HCT116 (cell line): ENCODE data around the gene PNMT. TPM values are rescaled to one million over a fixed set of nuclear protein-coding genes. Genes with fewer than 3 reads are reported as not detected.

Experiments
- ATAC-seq: fragments of 200-7000 bp; cut with Tn5 transposase; 2 replicates; pipeline ENCODE4 v1.9.1; 2020; ENCODE audit warnings: mild to moderate bottlenecking, moderate library complexity
- BruUV-seq: library from RNA; stranded (reverse); fragments of 400-500 nt; replicated peaks from 2 replicates; lab custom pipeline; 2021; lab: Mats Ljungman, UMichigan
- CTCF ChIA-PET: fragments of 300-600 bp; sonication (Branson Sonifier 250); formaldehyde crosslinking; loops from one replicate; lab custom pipeline; 2021; ENCODE audit warnings: antibody characterized with exemption; lab: Charles Lee
- POLR2A ChIA-PET: fragments of 300-600, 350-600 bp; sonication (Branson Sonifier 250); formaldehyde crosslinking; loops from one replicate; lab custom pipeline; 2021; ENCODE audit warnings: antibody characterized with exemption; lab: Charles Lee
- RAD21 ChIA-PET, 2 experiments: fragments of 300-600 bp; sonication (Branson Sonifier 250); formaldehyde crosslinking; loops; one replicate each; lab custom pipeline; 2023; ENCODE audit warnings: low total read pairs in 2 of 2; ENCODE audit not compliant: uncharacterized antibody in 2 of 2, unreplicated experiment in 2 of 2, low non-redundant PET in 1 of 2; lab: Charles Lee
- DNase-seq: peaks from one replicate; pipeline ENCODE4 v3.0.0-alpha.2; 2010; ENCODE audit warnings: low read depth, low spot score
- H2AFZ ChIP-seq: fragments of 200-600 bp; shearing (Covaris generic), sonication (generic); 2 replicates; pipeline ENCODE4 v1.6.1; 2017; ENCODE audit warnings: low read depth, mixed run types, mixed read lengths, antibody characterized with exemption, low read length; ENCODE audit not compliant: poor library complexity, severe bottlenecking
- H3K27ac ChIP-seq: 2 replicates; pipeline ENCODE4 v1.5.1; 2012; ENCODE audit warnings: low read depth, low read length
- H3K27me3 ChIP-seq: fragments of 200-600 bp; sonication (generic); 2 replicates; pipeline ENCODE4 v1.6.1; 2016; ENCODE audit warnings: mixed run types, low read length, mixed read lengths; ENCODE audit not compliant: insufficient read depth
- H3K36me3 ChIP-seq, 2 experiments: fragments of 200-500 bp in 1 of 2; fragments of 200-600 bp in 1 of 2; sonication (Bioruptor generic) in 1 of 2; sonication (generic) in 1 of 2; 2 replicates each; pipeline versions ENCODE4 v1.5.1 to v1.6.1; 2014 to 2016; ENCODE audit warnings: low read length in 2 of 2, inconsistent platforms in 1 of 2, mixed read lengths in 1 of 2, mixed run types in 1 of 2; ENCODE audit not compliant: insufficient read depth in 2 of 2, control insufficient read depth in 1 of 2
- H3K4me1 ChIP-seq, 2 experiments: fragments of 200-600 bp in 1 of 2; sonication (generic) in 1 of 2; 2 replicates each; pipeline versions ENCODE4 v1.5.1 to v1.6.1; 2012 to 2017; ENCODE audit warnings: low read length in 2 of 2, inconsistent platforms in 1 of 2, mild to moderate bottlenecking in 1 of 2, mixed read lengths in 1 of 2, mixed run types in 1 of 2, moderate library complexity in 1 of 2; ENCODE audit not compliant: insufficient read depth in 2 of 2, control insufficient read depth in 1 of 2
- H3K4me2 ChIP-seq: fragments of 200-600 bp; sonication (generic); 2 replicates; pipeline ENCODE4 v1.6.1; 2017; ENCODE audit warnings: mixed run types, low read length, mixed read lengths
- H3K4me3 ChIP-seq, 2 experiments: fragments of 200-600 bp in 1 of 2; sonication (generic) in 1 of 2; replicated peaks in 1 of 2; 2 replicates each; pipeline ENCODE4 v1.5.1; 2011 to 2016; ENCODE audit warnings: low read length in 2 of 2, control low read depth in 1 of 2, low read depth in 1 of 2, mild to moderate bottlenecking in 1 of 2, mixed read lengths in 1 of 2, mixed run types in 1 of 2
- H3K79me2 ChIP-seq: fragments of 200-600 bp; sonication (generic); 2 replicates; pipeline ENCODE4 v1.6.1; 2017; ENCODE audit warnings: mild to moderate bottlenecking, mixed run types, low read length, moderate library complexity, mixed read lengths; ENCODE audit not compliant: insufficient read depth
- H3K9ac ChIP-seq: fragments of 200-600 bp; sonication (generic); 2 replicates; pipeline ENCODE4 v1.6.1; 2016; ENCODE audit warnings: low read length, mixed read lengths
- H3K9me2 ChIP-seq: fragments of 200-600 bp; sonication (generic), shearing (Covaris generic); 2 replicates; pipeline ENCODE4 v1.6.1; 2017; ENCODE audit warnings: mixed run types, mild to moderate bottlenecking, moderate library complexity; ENCODE audit not compliant: insufficient read depth
- H3K9me3 ChIP-seq, 2 experiments: fragments of 200-500 bp in 1 of 2; fragments of 200-600 bp in 1 of 2; sonication (Bioruptor generic) in 1 of 2; sonication (generic) in 1 of 2; 2 replicates each; pipeline ENCODE4 v1.6.1; 2014 to 2017; ENCODE audit warnings: low read length in 2 of 2, mixed read lengths in 2 of 2, inconsistent platforms in 1 of 2, low read depth in 1 of 2, mild to moderate bottlenecking in 1 of 2, mixed run types in 1 of 2, moderate library complexity in 1 of 2; ENCODE audit not compliant: control insufficient read depth in 1 of 2, insufficient read depth in 1 of 2
- H4K20me1 ChIP-seq: fragments of 200-600 bp; sonication (generic), shearing (Covaris generic); 2 replicates; pipeline ENCODE4 v1.6.1; 2017; ENCODE audit warnings: mixed run types, mild to moderate bottlenecking, moderate library complexity; ENCODE audit not compliant: insufficient read depth
- CBX3 ChIP-seq: IDR thresholded peaks from 2 replicates; pipeline ENCODE4 v1.6.1; 2012; ENCODE audit warnings: low read depth
- EZH2 ChIP-seq: fragments of 200-600 bp; sonication (generic); IDR thresholded peaks from 2 replicates; pipeline ENCODE4 v1.6.1; 2017; ENCODE audit warnings: antibody characterized with exemption, mixed run types
- POLR2AphosphoS5 ChIP-seq: IDR thresholded peaks from 2 replicates; pipeline ENCODE4 v1.6.1; 2011; ENCODE audit warnings: mild to moderate bottlenecking, low read depth, low read length, moderate library complexity
- SP1 ChIP-seq: IDR thresholded peaks from 2 replicates; pipeline ENCODE4 v1.6.1; 2012; ENCODE audit warnings: low read depth
- ZNF274 ChIP-seq: fragments of 200-500 bp; sonication (Bioruptor generic); IDR thresholded peaks from 2 replicates; pipeline ENCODE4 v1.6.1; 2014; ENCODE audit warnings: mild to moderate bottlenecking, low read depth, low read length, inconsistent platforms
- intact Hi-C: fragments of 100-400 bp; cut with micrococcal nuclease; formaldehyde crosslinking; loops from 2 replicates; pipeline ENCODE4 v1.10.0; 2022
- total RNA-seq: library from RNA; stranded (reverse); gene quantifications from one replicate; pipeline ENCODE4 v1.2.1, GENCODE V29; 2021; ENCODE audit not compliant: unreplicated experiment

Gene PNMT
- total RNA-seq, 1 experiment from 2014 or later: not detected

- H3K9me2 ChIP-seq: no peaks in the 10 kb centered on the region
- H3K27ac ChIP-seq: peak overlapping the region; percentile 64
- H3K4me2 ChIP-seq: peak overlapping the region; percentile 94
- no peaks in the 10 kb centered on the region for H4K20me1 ChIP-seq
- ATAC-seq (peak; percentile 95), DNase-seq (peak; percentile 35)
- CTCF ChIA-PET: interaction anchor here (0.7 to 1.7 kb wide), 4 partner anchors 10 to 42 kb away, joined by 3 to 4 read pairs (median 4); no protein-coding TSS in a partner anchor
- H3K4me3 ChIP-seq: peak overlapping the region; percentile 36 to 58
- peaks cover 26 to 37% of the 10 kb centered on the region in 2 experiments for H3K4me1 ChIP-seq
- H3K9me3 ChIP-seq: no peaks in the 10 kb centered on the region
- H2AFZ ChIP-seq: no peak overlapping the region
- H3K27me3 ChIP-seq: no peaks in the 10 kb centered on the region
- no peaks in the 10 kb centered on the region for H3K79me2 ChIP-seq
- RAD21 ChIA-PET: interaction anchor here in 1 of 2 experiments (0.6 kb wide), 1 partner anchor 618 kb away, joined by 4 read pairs; no protein-coding TSS in a partner anchor
- intact Hi-C loops: no loop called here
- TF ChIP-seq ZNF274 (no peak), POLR2AphosphoS5 (peak; percentile 51)
- POLR2A ChIA-PET: no interaction called here
- H3K9ac ChIP-seq: peak overlapping the region; percentile 57
- no TSS peak for BruUV-seq
- peaks cover 2 to 5% of the 10 kb centered on the region in 2 experiments; a peak in 1 of 4 replicates for H3K36me3 ChIP-seq
These were observed 4.3 kb upstream of the PNMT start for GRCh38 chr17:39663688-39664580.

- ChIA-PET CTCF (interaction anchor here (1.2 to 1.4 kb wide), 2 partner anchors 11 to 43 kb away, joined by 4 to 6 read pairs; no protein-coding TSS in a partner anchor), RAD21 (interaction anchor here in 1 of 2 experiments (1.5 kb wide), 1 partner anchor 33 kb away, joined by 3 read pairs; no protein-coding TSS in a partner anchor), POLR2A (no interaction called here)
- BruUV-seq: no TSS peak
- H3K9me2 ChIP-seq: no peaks in the 10 kb centered on the region
- H3K36me3 ChIP-seq: peaks cover 0 to 5% of the 10 kb centered on the region in 2 experiments; a peak in 1 of 4 replicates
- no peaks in the 10 kb centered on the region for H3K27me3 ChIP-seq
- peak within 1 kb of the TSS in 1 of 2 experiments; percentile 58; a peak in 2 of 4 replicates for H3K4me3 ChIP-seq
- H3K79me2 ChIP-seq: no peaks in the 10 kb centered on the region
- no peaks in the 10 kb centered on the region for H3K9me3 ChIP-seq
- peaks cover 26 to 37% of the 10 kb centered on the region in 2 experiments for H3K4me1 ChIP-seq
- H4K20me1 ChIP-seq: no peaks in the 10 kb centered on the region
- TF ChIP-seq EZH2 (no peak), SP1 (no peak), CBX3 (no peak)
- TF ChIP-seq, all 23 proteins: peak for 0
- ATAC-seq (no peak), DNase-seq (no peak)
- H3K27ac ChIP-seq: peak within 1 kb of the TSS; percentile 64
- H3K9ac ChIP-seq: peak within 1 kb of the TSS; percentile 57
- peak within 1 kb of the TSS; percentile 94 for H3K4me2 ChIP-seq
- no peak within 1 kb of the TSS for H2AFZ ChIP-seq
- intact Hi-C loops: no loop called here
These were observed 3.4 kb upstream of the PNMT start, which contains the start of gene TCAP for GRCh38 chr17:39664581-39665561. TSS of gene TCAP (plus strand) at chr17:39665349. CDS start at chr17:39665360, 11 bp downstream.
